HUES6 (cell line): ENCODE data around the gene CCDC40.

Experiments used
- H3K27ac ChIP-seq: 2 replicates; pipeline ENCODE4 v1.7.0; 2013; ENCODE audit warnings: low read depth, mild to moderate bottlenecking, low read length, inconsistent platforms
- H3K27me3 ChIP-seq: 2 replicates; pipeline ENCODE4 v1.6.1; 2013; ENCODE audit warnings: low read length; ENCODE audit not compliant: control insufficient read depth, insufficient read depth
- H3K36me3 ChIP-seq: 2 replicates; pipeline ENCODE4 v1.6.1; 2013; ENCODE audit warnings: low read length; ENCODE audit not compliant: control insufficient read depth, insufficient read depth
- H3K4me1 ChIP-seq: 2 replicates; pipeline ENCODE4 v1.6.1; 2013; ENCODE audit warnings: low read length; ENCODE audit not compliant: control insufficient read depth, insufficient read depth
- H3K4me3 ChIP-seq: 2 replicates; pipeline ENCODE4 v1.5.1; 2013; ENCODE audit warnings: low read depth, low read length
- H3K9ac ChIP-seq: one replicate; pipeline ENCODE4 v1.6.1; 2013; ENCODE audit warnings: mild to moderate bottlenecking, low read length
- H3K9me3 ChIP-seq: 2 replicates; pipeline ENCODE4 v1.6.1; 2013; ENCODE audit warnings: low read depth, low read length; ENCODE audit not compliant: control insufficient read depth, insufficient read depth

The CCDC40 gene

DNA sequence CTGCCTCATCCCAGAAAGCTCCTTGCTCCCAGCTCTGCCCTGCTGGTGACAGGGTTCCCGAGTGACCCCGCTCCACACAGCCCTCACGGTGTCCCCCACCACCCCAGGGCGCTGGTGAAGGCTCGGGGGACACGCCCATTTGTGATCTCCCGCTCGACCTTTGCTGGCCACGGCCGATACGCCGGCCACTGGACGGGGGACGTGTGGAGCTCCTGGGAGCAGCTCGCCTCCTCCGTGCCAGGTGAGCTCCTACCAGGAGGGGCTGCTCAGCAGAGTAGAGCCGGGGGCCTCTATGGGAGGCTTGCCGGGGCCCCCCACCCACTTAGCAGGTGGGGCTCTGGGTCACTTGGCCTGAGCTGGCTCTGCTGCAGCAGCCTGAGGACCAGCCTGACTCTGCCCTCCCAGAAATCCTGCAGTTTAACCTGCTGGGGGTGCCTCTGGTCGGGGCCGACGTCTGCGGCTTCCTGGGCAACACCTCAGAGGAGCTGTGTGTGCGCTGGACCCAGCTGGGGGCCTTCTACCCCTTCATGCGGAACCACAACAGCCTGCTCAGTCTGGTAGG, 76.1 kb downstream of the CCDC40 start:
- peak overlapping the region; percentile 53; the same call in 1 of the 2 replicates for H3K27ac ChIP-seq
- no peak overlapping the region for H3K9ac ChIP-seq
- no peak overlapping the region for H3K4me3 ChIP-seq
- no peaks in the 10 kb centered on the region for H3K27me3 ChIP-seq
- H3K4me1 ChIP-seq = peaks cover 10% of the 10 kb centered on the region
- H3K36me3 ChIP-seq = peaks cover 29% of the 10 kb centered on the region
- H3K9me3 ChIP-seq = no peaks in the 10 kb centered on the region

- peaks cover 10% of the 10 kb centered on the region for H3K4me1 ChIP-seq
- peaks cover 27% of the 10 kb centered on the region for H3K36me3 ChIP-seq
- H3K27me3 ChIP-seq = no peaks in the 10 kb centered on the region
- H3K9me3 ChIP-seq = no peaks in the 10 kb centered on the region
- peak overlapping the region; percentile 53; the same call in 1 of the 2 replicates for H3K27ac ChIP-seq
- H3K4me3 ChIP-seq = no peak overlapping the region
- peak overlapping the region; percentile 26 for H3K9ac ChIP-seq
Observed at GRCh38 chr17:80113033-80113484, 76.6 kb downstream of the CCDC40 start.

DNA sequence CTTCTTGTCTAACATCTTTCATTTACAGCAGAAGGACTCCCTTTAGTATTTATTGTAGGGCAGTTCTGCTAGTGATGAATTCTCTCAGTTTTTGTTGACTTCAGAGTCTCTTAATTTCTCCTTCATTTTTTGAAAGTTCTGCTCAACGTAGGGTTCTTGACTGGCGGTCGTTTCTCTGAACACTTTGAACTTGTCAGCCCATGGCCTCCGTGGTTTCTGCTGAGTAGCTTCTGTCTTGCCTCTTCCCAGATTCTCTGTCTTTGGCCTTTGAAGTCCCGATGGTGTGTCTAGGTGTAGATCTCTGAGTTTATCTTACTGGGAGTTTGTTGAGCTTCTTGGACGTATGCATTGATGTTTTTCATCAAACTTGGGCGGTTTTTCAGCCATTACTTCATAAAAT, 78.3 kb downstream of the CCDC40 start:
- H3K4me1 ChIP-seq = peaks cover 10% of the 10 kb centered on the region
- no peaks in the 10 kb centered on the region for H3K27me3 ChIP-seq
- H3K27ac ChIP-seq = no peak overlapping the region
- H3K4me3 ChIP-seq = no peak overlapping the region
- peaks cover 25% of the 10 kb centered on the region for H3K36me3 ChIP-seq
- no peaks in the 10 kb centered on the region for H3K9me3 ChIP-seq
- no peak overlapping the region for H3K9ac ChIP-seq

GRCh38 chr17:80115159-80115558, 78.7 kb downstream of the CCDC40 start:
- H3K27ac ChIP-seq = no peak overlapping the region
- H3K9ac ChIP-seq = no peak overlapping the region
- H3K9me3 ChIP-seq = no peaks in the 10 kb centered on the region
- no peak overlapping the region for H3K4me3 ChIP-seq
- no peaks in the 10 kb centered on the region for H3K27me3 ChIP-seq
- peaks cover 10% of the 10 kb centered on the region for H3K4me1 ChIP-seq
- H3K36me3 ChIP-seq = peaks cover 25% of the 10 kb centered on the region

DNA sequence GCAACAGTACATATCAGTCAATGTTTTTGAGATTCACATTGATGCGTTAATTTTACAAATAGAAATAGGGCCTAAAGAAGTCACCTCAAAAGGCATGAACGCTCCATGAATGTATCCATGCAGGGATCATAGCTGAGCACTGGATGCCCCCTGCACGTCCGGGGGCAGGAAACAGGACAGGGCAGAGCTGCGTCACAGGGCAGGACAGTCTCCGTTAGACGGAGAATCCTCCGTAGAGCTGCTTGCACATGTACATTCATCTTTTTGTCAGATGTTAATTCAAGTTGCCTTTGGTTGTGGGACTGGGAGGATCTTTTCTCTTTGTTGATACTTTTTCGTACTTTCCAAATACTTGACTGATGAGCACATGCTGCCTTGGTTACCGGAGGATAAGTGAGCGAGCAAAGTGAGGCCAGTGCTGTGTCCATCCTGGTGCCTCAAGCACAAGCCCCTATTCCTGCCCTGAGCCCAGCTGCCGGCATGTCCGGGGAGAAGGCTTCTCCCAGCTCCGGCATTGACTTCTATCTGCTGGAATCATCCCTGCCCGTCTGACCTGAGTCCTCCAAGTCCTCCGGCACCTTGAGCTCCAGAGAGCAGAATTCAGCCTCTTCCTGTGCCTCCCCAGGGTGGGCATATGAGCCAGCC, 80.0 kb downstream of the CCDC40 start:
- H3K36me3 ChIP-seq = peaks cover 21% of the 10 kb centered on the region
- H3K9ac ChIP-seq = no peak overlapping the region
- peaks cover 10% of the 10 kb centered on the region for H3K4me1 ChIP-seq

DNA sequence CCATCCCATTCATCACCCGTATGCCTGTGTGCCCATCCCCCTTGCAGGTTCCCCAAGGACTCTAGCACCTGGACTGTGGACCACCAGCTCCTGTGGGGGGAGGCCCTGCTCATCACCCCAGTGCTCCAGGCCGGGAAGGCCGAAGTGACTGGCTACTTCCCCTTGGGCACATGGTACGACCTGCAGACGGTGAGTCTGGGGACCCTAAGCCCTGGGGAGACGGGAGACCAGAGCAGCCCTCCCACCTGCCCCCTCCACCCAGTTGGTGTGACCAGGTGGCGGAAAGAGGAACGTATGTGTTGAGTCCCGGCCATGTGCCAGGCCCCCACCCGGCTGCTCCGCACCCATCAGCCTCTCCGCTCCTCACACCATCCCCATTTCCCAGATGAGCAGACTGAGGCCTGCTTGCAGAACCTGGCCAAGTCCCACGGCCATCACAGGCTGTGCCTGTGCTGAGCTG, 80.5 kb downstream of the CCDC40 start:
- peaks cover 21% of the 10 kb centered on the region for H3K36me3 ChIP-seq
- H3K9me3 ChIP-seq = no peaks in the 10 kb centered on the region
- H3K27me3 ChIP-seq = no peaks in the 10 kb centered on the region
- H3K4me1 ChIP-seq = peaks cover 10% of the 10 kb centered on the region
- H3K4me3 ChIP-seq = no peak overlapping the region
- H3K27ac ChIP-seq = no peak overlapping the region
- H3K9ac ChIP-seq = no peak overlapping the region

More for the DNA sequence above, 80.0 kb downstream of the CCDC40 start:
- H3K4me3 ChIP-seq = no peak overlapping the region
- no peak overlapping the region for H3K27ac ChIP-seq
- no peaks in the 10 kb centered on the region for H3K27me3 ChIP-seq
- H3K9me3 ChIP-seq = no peaks in the 10 kb centered on the region

- Histone ChIP-seq H3K9me3 (no peaks in the 10 kb centered on the region), H3K27ac (no peak overlapping the region), H3K4me3 (no peak overlapping the region), H3K9ac (no peak overlapping the region), H3K36me3 (peaks cover 21% of the 10 kb centered on the region), H3K27me3 (no peaks in the 10 kb centered on the region), H3K4me1 (peaks cover 7% of the 10 kb centered on the region)
Observed at GRCh38 chr17:80117491-80118401, 81.3 kb downstream of the CCDC40 start.

- Histone ChIP-seq H3K4me3 (no peak overlapping the region), H3K4me1 (peaks cover 2% of the 10 kb centered on the region), H3K9me3 (no peaks in the 10 kb centered on the region), H3K36me3 (peaks cover 15% of the 10 kb centered on the region), H3K9ac (no peak overlapping the region), H3K27ac (no peak overlapping the region), H3K27me3 (no peaks in the 10 kb centered on the region)
Observed at GRCh38 chr17:80118601-80119270, 82.3 kb downstream of the CCDC40 start.

- peaks cover 8% of the 10 kb centered on the region for H3K4me1 ChIP-seq
- no peak overlapping the region for H3K9ac ChIP-seq
- H3K27ac ChIP-seq = no peak overlapping the region
- H3K9me3 ChIP-seq = no peaks in the 10 kb centered on the region
- peaks cover 15% of the 10 kb centered on the region for H3K36me3 ChIP-seq
- H3K27me3 ChIP-seq = no peaks in the 10 kb centered on the region
- no peak overlapping the region for H3K4me3 ChIP-seq
Observed at GRCh38 chr17:80119271-80119791, 82.9 kb downstream of the CCDC40 start.

GRCh38 chr17:80119839-80120238, 83.4 kb downstream of the CCDC40 start:
- Histone ChIP-seq H3K27ac (no peak overlapping the region), H3K4me3 (no peak overlapping the region), H3K9me3 (no peaks in the 10 kb centered on the region), H3K9ac (no peak overlapping the region), H3K36me3 (peaks cover 15% of the 10 kb centered on the region), H3K27me3 (no peaks in the 10 kb centered on the region), H3K4me1 (peaks cover 13% of the 10 kb centered on the region)
